ENCODE measurements around the gene ACAA1. TPM values are rescaled to one million over a fixed set of nuclear protein-coding genes. Genes with fewer than 3 reads are reported as not detected.
A peak's percentile ranks its signal among the peaks of the same experiment; 100 is the strongest.

Gene ACAA1
- total and polyA plus RNA-seq, 10 donors: 68.4 to 120 (median 82.5) TPM

- TF ChIP-seq POLR2A (IDR thresholded peaks at IDR 0.05) (no peak), POLR2AphosphoS5 (IDR thresholded peaks at IDR 0.05) (peak in 1 of 3 donors; percentile 31)
- TF ChIP-seq, protein P1, sequence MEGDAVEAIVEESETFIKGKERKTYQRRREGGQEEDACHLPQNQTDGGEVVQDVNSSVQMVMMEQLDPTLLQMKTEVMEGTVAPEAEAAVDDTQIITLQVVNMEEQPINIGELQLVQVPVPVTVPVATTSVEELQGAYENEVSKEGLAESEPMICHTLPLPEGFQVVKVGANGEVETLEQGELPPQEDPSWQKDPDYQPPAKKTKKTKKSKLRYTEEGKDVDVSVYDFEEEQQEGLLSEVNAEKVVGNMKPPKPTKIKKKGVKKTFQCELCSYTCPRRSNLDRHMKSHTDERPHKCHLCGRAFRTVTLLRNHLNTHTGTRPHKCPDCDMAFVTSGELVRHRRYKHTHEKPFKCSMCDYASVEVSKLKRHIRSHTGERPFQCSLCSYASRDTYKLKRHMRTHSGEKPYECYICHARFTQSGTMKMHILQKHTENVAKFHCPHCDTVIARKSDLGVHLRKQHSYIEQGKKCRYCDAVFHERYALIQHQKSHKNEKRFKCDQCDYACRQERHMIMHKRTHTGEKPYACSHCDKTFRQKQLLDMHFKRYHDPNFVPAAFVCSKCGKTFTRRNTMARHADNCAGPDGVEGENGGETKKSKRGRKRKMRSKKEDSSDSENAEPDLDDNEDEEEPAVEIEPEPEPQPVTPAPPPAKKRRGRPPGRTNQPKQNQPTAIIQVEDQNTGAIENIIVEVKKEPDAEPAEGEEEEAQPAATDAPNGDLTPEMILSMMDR (IDR thresholded peaks at IDR 0.05 in 8 of 11, conservative IDR thresholded peaks at IDR 0.05 in 3 of 11): no peak
- Histone ChIP-seq H3K27ac (no peak overlapping the region), H3K9me3 (no peaks in the 10 kb centered on the region), H3K36me3 (peaks cover 0 to 100% (median 74%) of the 10 kb centered on the region in 6 donors), H3K4me1 (peaks cover 0 to 10% (median 0%) of the 10 kb centered on the region in 6 donors), H3K27me3 (replicated peaks in 1 of 7) (no peaks in the 10 kb centered on the region), H3K4me3 (no peak overlapping the region)
- no peak for DNase-seq
- 88 to 97% (median 90%) methylated on average over 11 to 13 of the region's 13 CpGs for WGBS, 5 donors
- intact Hi-C loops (cut with DNase I; ENCODE audit: low total_unique reads): no loop called here
These were observed 15.0 kb downstream of the ACAA1 start for GRCh38 chr3:38121832-38122461.

DNA sequence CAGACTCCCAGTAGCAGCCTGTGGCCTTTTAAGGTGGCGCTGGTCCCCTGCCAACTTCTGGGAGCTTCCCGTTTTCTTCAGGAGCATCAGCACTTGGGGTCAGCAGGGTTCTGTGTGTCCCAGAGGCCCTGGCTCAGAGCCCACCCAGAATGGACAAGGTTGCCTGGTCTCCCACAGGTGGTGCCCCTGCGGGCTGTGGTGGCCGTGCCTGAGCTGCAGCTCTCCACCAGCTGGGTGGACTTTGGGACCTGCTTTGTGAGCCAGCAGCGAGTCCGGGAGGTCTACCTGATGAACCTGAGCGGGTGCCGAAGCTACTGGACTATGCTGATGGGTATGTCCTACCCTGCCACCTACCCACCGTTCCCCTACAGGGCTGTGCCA, 15.5 kb downstream of the ACAA1 start:
- WGBS, 5 donors: 90 to 98% (median 92%) methylated on average over 4 to 9 of the region's 9 CpGs
- H3K4me3 ChIP-seq: no peak overlapping the region
- no peak for DNase-seq
- no peaks in the 10 kb centered on the region for H3K9me3 ChIP-seq
- H3K27ac ChIP-seq: no peak overlapping the region
- no peaks in the 10 kb centered on the region for H3K27me3 ChIP-seq (replicated peaks in 1 of 7)
- TF ChIP-seq POLR2A (IDR thresholded peaks at IDR 0.05) (no peak), POLR2AphosphoS5 (IDR thresholded peaks at IDR 0.05) (no peak)
- TF ChIP-seq, protein P1 (IDR thresholded peaks at IDR 0.05 in 8 of 11, conservative IDR thresholded peaks at IDR 0.05 in 3 of 11): no peak
- intact Hi-C loops (cut with DNase I; ENCODE audit: low total_unique reads): no loop called here
- H3K36me3 ChIP-seq: peaks cover 0 to 95% (median 69%) of the 10 kb centered on the region in 6 donors
- H3K4me1 ChIP-seq: peaks cover 0 to 11% (median 0%) of the 10 kb centered on the region in 6 donors

GRCh38 chr3:38120693-38121450, 16.1 kb downstream of the ACAA1 start:
- 90 to 95% (median 92%) methylated on average over 11 of the region's 11 CpGs for WGBS, 5 donors
- H3K27me3 ChIP-seq (replicated peaks in 1 of 7): no peaks in the 10 kb centered on the region
- H3K4me3 ChIP-seq: no peak overlapping the region
- peaks cover 0 to 90% (median 63%) of the 10 kb centered on the region in 6 donors for H3K36me3 ChIP-seq
- DNase-seq: peak; percentile 61
- TF ChIP-seq POLR2AphosphoS5 (IDR thresholded peaks at IDR 0.05) (peak in 2 of 3 donors; percentile 23 to 56), POLR2A (IDR thresholded peaks at IDR 0.05) (no peak)
- TF ChIP-seq, protein P1 (IDR thresholded peaks at IDR 0.05 in 8 of 11, conservative IDR thresholded peaks at IDR 0.05 in 3 of 11): no peak
- no peak overlapping the region for H3K27ac ChIP-seq
- peaks cover 0 to 17% (median 0%) of the 10 kb centered on the region in 6 donors for H3K4me1 ChIP-seq
- intact Hi-C loops (cut with DNase I; ENCODE audit: low total_unique reads): no loop called here
- H3K9me3 ChIP-seq: no peaks in the 10 kb centered on the region
